IMR-90 (cell line): ENCODE measurements around the gene BORA. TPM values are rescaled to one million over a fixed set of nuclear protein-coding genes. Genes with fewer than 3 reads are reported as not detected.

Experiments used
- ATAC-seq: fragments of 200-7000 bp; cut with Tn5 transposase; 2 replicates; pipeline ENCODE4 v1.9.1; 2020; ENCODE audit warnings: low read depth, mild to moderate bottlenecking, moderate library complexity
- BruUV-seq: library from RNA; stranded (reverse); fragments of 400-500 nt; replicated peaks from 2 replicates; lab custom pipeline; 2021; lab: Mats Ljungman, UMichigan
- CTCF ChIA-PET: fragments of 300-600 bp; formaldehyde crosslinking; extraction: SDS; loops from one replicate; lab custom pipeline; 2021; ENCODE audit warnings: antibody characterized with exemption; lab: Yijun Ruan, JAX
- POLR2A ChIA-PET: fragments of 300-600 bp; sonication (Branson Sonifier 250); formaldehyde crosslinking; loops from one replicate; lab custom pipeline; 2022; ENCODE audit warnings: antibody characterized with exemption; ENCODE audit not compliant: unreplicated experiment; lab: Charles Lee
- DNase-seq: peaks from one replicate; pipeline ENCODE4 v3.0.0; 2013
- H2AFZ ChIP-seq: replicated peaks from 2 replicates; pipeline ENCODE3; 2013; ENCODE audit warnings: low read length, mild to moderate bottlenecking; ENCODE audit not compliant: poor library complexity
- H2AK5ac ChIP-seq: 2 replicates; pipeline ENCODE4 v1.6.1; 2013; ENCODE audit warnings: low read depth, low read length, inconsistent platforms
- H2AK9ac ChIP-seq: replicated peaks from 2 replicates; pipeline ENCODE3; 2013; ENCODE audit warnings: mild to moderate bottlenecking, low read depth, low read length, moderate library complexity; ENCODE audit not compliant: poor library complexity
- H2BK120ac ChIP-seq: 2 replicates; pipeline ENCODE4 v1.6.1; 2013; ENCODE audit warnings: low read depth, low read length, inconsistent platforms
- H2BK15ac ChIP-seq: 3 replicates; pipeline ENCODE4 v1.6.1; 2013; ENCODE audit warnings: low read depth, low read length, inconsistent platforms
- H2BK20ac ChIP-seq: 2 replicates; pipeline ENCODE4 v1.6.1; 2013; ENCODE audit warnings: low read depth, mild to moderate bottlenecking, inconsistent platforms, low read length, moderate library complexity
- H2BK5ac ChIP-seq: 2 replicates; pipeline ENCODE4 v1.6.1; 2013; ENCODE audit warnings: mild to moderate bottlenecking, low read depth, low read length, inconsistent platforms; ENCODE audit not compliant: poor library complexity, severe bottlenecking
- H3K14ac ChIP-seq: replicated peaks from 2 replicates; pipeline ENCODE4 v1.6.1; 2013; ENCODE audit warnings: low read depth, low read length, inconsistent platforms
- H3K18ac ChIP-seq: 2 replicates; pipeline ENCODE4 v1.6.1; 2013; ENCODE audit warnings: low read depth, low read length, control low read depth
- H3K23ac ChIP-seq: 2 replicates; pipeline ENCODE4 v1.6.1; 2013; ENCODE audit warnings: low read depth, low read length, inconsistent platforms
- H3K27ac ChIP-seq: 2 replicates; pipeline ENCODE4 v1.5.1; 2013; ENCODE audit warnings: mild to moderate bottlenecking, control low read depth, low read length; ENCODE audit not compliant: insufficient read depth
- H3K27me3 ChIP-seq: 2 replicates; pipeline ENCODE4 v1.6.1; 2013; ENCODE audit warnings: low read length; ENCODE audit not compliant: control insufficient read depth, insufficient read depth
- H3K36me3 ChIP-seq: 2 replicates; pipeline ENCODE4 v1.6.1; 2013; ENCODE audit warnings: low read length, mixed read lengths; ENCODE audit not compliant: control insufficient read depth, insufficient read depth
- H3K4ac ChIP-seq: 2 replicates; pipeline ENCODE4 v1.6.1; 2013; ENCODE audit warnings: low read depth, low read length, inconsistent platforms
- H3K4me1 ChIP-seq: 2 replicates; pipeline ENCODE4 v1.6.1; 2013; ENCODE audit warnings: low read length, mixed read lengths; ENCODE audit not compliant: control insufficient read depth, insufficient read depth
- H3K4me2 ChIP-seq: 2 replicates; pipeline ENCODE4 v1.6.1; 2013; ENCODE audit warnings: low read depth, mild to moderate bottlenecking, control low read depth, low read length, moderate library complexity
- H3K4me3 ChIP-seq: 2 replicates; pipeline ENCODE4 v1.5.1; 2013; ENCODE audit warnings: low read depth, mild to moderate bottlenecking, control low read depth, low read length, moderate library complexity; ENCODE audit not compliant: insufficient read depth
- H3K56ac ChIP-seq: 2 replicates; pipeline ENCODE4 v1.6.1; 2013; ENCODE audit warnings: low read length, inconsistent platforms; ENCODE audit not compliant: insufficient read depth; ENCODE audit errors: extremely low read depth
- H3K79me1 ChIP-seq, 2 experiments: 2 replicates each; pipeline ENCODE4 v1.6.1; 2013; ENCODE audit warnings: low read length in 2 of 2, inconsistent platforms in 1 of 2, low read depth in 1 of 2
- H3K9ac ChIP-seq: 2 replicates; pipeline ENCODE4 v1.6.1; 2013; ENCODE audit warnings: low read depth, low read length, control low read depth
- H3K9me1 ChIP-seq: 2 replicates; pipeline ENCODE4 v1.6.1; 2013; ENCODE audit warnings: low read length, inconsistent platforms; ENCODE audit not compliant: insufficient read depth
- H3K9me3 ChIP-seq: 2 replicates; pipeline ENCODE4 v1.6.1; 2013; ENCODE audit warnings: low read length; ENCODE audit not compliant: control insufficient read depth, insufficient read depth
- H4K20me1 ChIP-seq: 2 replicates; pipeline ENCODE4 v1.6.1; 2013; ENCODE audit warnings: low read length, inconsistent platforms; ENCODE audit not compliant: insufficient read depth
- H4K5ac ChIP-seq: 2 replicates; pipeline ENCODE4 v1.6.1; 2013; ENCODE audit warnings: mild to moderate bottlenecking, low read depth, low read length, control low read depth
- H4K8ac ChIP-seq, 2 experiments: 2 replicates each; pipeline ENCODE4 v1.6.1; 2013; ENCODE audit warnings: low read depth in 2 of 2, low read length in 2 of 2, control low read depth in 1 of 2, inconsistent platforms in 1 of 2
- H4K91ac ChIP-seq: 2 replicates; pipeline ENCODE4 v1.6.1; 2013; ENCODE audit warnings: low read depth, low read length, inconsistent platforms; ENCODE audit not compliant: insufficient read depth
- CHD1 ChIP-seq: IDR thresholded peaks from 2 replicates; pipeline ENCODE4 v1.6.1; 2012; ENCODE audit warnings: low read depth, low read length, improper control_type of control experiment
- FOS ChIP-seq: fragments of 150-350 bp; IDR thresholded peaks from 2 replicates; pipeline ENCODE4 v1.6.1; 2016; ENCODE audit warnings: low read depth, low read length
- MXI1 ChIP-seq: IDR thresholded peaks from 2 replicates; pipeline ENCODE4 v1.6.1; 2012; ENCODE audit warnings: low read depth, mild to moderate bottlenecking, low read length, moderate library complexity, borderline replicate concordance
- NFE2L2 ChIP-seq: fragments of 150-350 bp; IDR thresholded peaks from 2 replicates; pipeline ENCODE4 v1.6.1; 2016; ENCODE audit warnings: low read depth, mild to moderate bottlenecking, low read length
- POLR2A ChIP-seq: IDR thresholded peaks from 2 replicates; pipeline ENCODE4 v1.6.1; 2012; ENCODE audit warnings: mild to moderate bottlenecking, low read depth, low read length
- RCOR1 ChIP-seq: IDR thresholded peaks from 2 replicates; pipeline ENCODE4 v1.6.1; 2012; ENCODE audit warnings: mild to moderate bottlenecking, low read length, improper control_type of control experiment; ENCODE audit not compliant: insufficient replicate concordance
- RFX5 ChIP-seq: IDR thresholded peaks from 2 replicates; pipeline ENCODE4 v1.8.0; 2012; ENCODE audit warnings: low read depth, mild to moderate bottlenecking, low read length, moderate library complexity
- WGBS, 2 experiments: methylation state at CpG; one replicate each; pipeline versions ENCODE4 v1.1.5 to v1.1.7; 2013; ENCODE audit warnings: missing lambda C conversion rate in 2 of 2; ENCODE audit not compliant: insufficient read length in 1 of 2; ENCODE audit errors: extremely low coverage in 2 of 2; 5-methylcytosine and 5-hydroxymethylcytosine counted together
- dilution Hi-C: fragments of 300-500 bp; cut with HindIII; formaldehyde crosslinking; loops from one replicate; pipeline ENCODE4 v1.14.3; 2018; ENCODE audit warnings: low sequenced_read_pairs; ENCODE audit not compliant: unreplicated experiment
- in situ Hi-C: fragments of 300-500 bp; cut with MboI; formaldehyde crosslinking; loops from 3 replicates; pipeline ENCODE4 v1.14.3; 2019; ENCODE audit warnings: low sequenced_read_pairs, inconsistent platforms, mixed read lengths
- intact Hi-C: fragments of 100-400 bp; cut with micrococcal nuclease; formaldehyde crosslinking; loops from 2 replicates; pipeline ENCODE4 v1.10.0; 2022
- polyA plus RNA-seq, 3 experiments: library from polyadenylated mRNA; depleted of rRNA; stranded (reverse); fragments of >200 nt; gene quantifications; 2 replicates each; pipeline ENCODE4 v1.2.3, GENCODE V29; 2012; ENCODE audit warnings: low replicate concordance in 1 of 3
- total RNA-seq: library from RNA; depleted of rRNA; stranded (reverse); fragments of >200 nt; gene quantifications from 2 replicates; pipeline ENCODE4 v1.2.3, GENCODE V29; 2012

Gene BORA
- total and polyA plus RNA-seq, 2 of the 4 experiments (the other 2 are of a cell fraction), result 4.0 to 12.2 TPM

DNA sequence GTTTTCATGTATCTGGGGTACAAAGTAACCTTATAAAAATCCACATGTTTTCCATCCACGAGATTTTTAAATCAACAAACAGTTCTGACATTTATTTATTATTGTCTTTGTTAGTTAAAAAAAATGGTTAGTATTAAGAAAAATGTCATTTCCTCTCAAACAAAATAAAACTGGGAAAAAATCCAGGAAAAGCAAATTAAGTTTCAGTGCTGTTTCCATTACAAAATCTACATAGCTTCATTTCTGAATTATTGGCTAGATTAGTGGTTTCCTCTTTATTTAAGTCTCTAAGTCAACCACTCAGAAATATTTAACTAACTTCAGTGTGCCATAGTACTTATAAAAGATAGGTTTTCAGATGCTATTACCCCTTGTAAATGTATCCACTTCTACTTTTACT lies 49.4 kb upstream of the BORA start (continued):
- TF ChIP-seq CHD1 (no peak), RFX5 (no peak), MXI1 (no peak), FOS (no peak), NFE2L2 (no peak)

DNA sequence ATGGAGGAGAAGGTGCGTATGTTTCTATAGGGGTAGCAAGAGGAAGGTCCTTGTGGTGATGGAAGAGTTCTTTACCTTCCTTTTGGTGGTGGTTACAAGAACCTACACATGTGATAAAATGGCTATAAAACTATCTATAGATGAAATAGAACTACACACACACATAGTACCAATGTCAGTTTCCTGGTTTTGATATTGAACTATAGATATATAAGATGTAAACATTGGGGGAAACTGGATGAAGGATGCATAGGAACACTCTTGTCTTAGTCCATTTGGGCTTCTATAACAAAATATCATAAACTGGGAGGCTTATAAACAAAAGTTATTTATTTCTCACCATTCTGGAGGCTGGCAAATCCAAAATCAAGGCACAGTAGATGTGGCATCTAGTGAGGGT lies 47.4 kb upstream of the BORA start:
- no peak overlapping the region for H3K4me2 ChIP-seq
- H3K14ac ChIP-seq, result no peak overlapping the region
- no peaks in the 10 kb centered on the region for H3K79me1 ChIP-seq
- H3K56ac ChIP-seq, result no peak overlapping the region
- ChIA-PET POLR2A (no interaction called here), CTCF (no interaction called here)
- no peak overlapping the region for H4K5ac ChIP-seq
- H4K91ac ChIP-seq, result no peak overlapping the region
- H3K36me3 ChIP-seq, result no peaks in the 10 kb centered on the region
- no peak overlapping the region for H2AFZ ChIP-seq
- no CpG with 5 or more reads among the region's 1 CpG for WGBS, 2 experiments
- dilution Hi-C loops (no loop called here), in situ Hi-C loops (loop anchor here (25.0 kb wide), 1 partner anchor 1718 kb away; no protein-coding TSS in a partner anchor), intact Hi-C loops (no loop called here)
- no peak for DNase-seq
- BruUV-seq, result no TSS peak
- TF ChIP-seq NFE2L2 (no peak), MXI1 (no peak), RCOR1 (no peak), POLR2A (no peak)
- no peak overlapping the region for H3K4me3 ChIP-seq
- H2BK20ac ChIP-seq, result no peak overlapping the region
- no peak overlapping the region for H2BK120ac ChIP-seq
- H4K8ac ChIP-seq, result no peak overlapping the region
- no peak overlapping the region for H3K4ac ChIP-seq
- no peak for ATAC-seq
- no peaks in the 10 kb centered on the region for H4K20me1 ChIP-seq
- no peak overlapping the region for H2AK9ac ChIP-seq
- no peak overlapping the region for H3K27ac ChIP-seq
- no peaks in the 10 kb centered on the region for H3K9me1 ChIP-seq
- H2BK15ac ChIP-seq, result no peak overlapping the region
- H2BK5ac ChIP-seq, result no peak overlapping the region
- H3K9me3 ChIP-seq, result no peaks in the 10 kb centered on the region
- H3K23ac ChIP-seq, result no peak overlapping the region
- H3K27me3 ChIP-seq, result no peaks in the 10 kb centered on the region
- no peak overlapping the region for H3K18ac ChIP-seq
- no peak overlapping the region for H2AK5ac ChIP-seq
- H3K4me1 ChIP-seq, result no peaks in the 10 kb centered on the region
- no peak overlapping the region for H3K9ac ChIP-seq
